ENCODE results near the gene GABRE. TPM values are rescaled to one million over a fixed set of nuclear protein-coding genes. Genes with fewer than 3 reads are reported as not detected.

Gene GABRE
- total RNA-seq, 2 donors from 2014 or later = 4.2 to 16.2 TPM

- no peaks in the 10 kb centered on the region for H3K36me3 ChIP-seq
- H3K27ac ChIP-seq = no peak overlapping the region
- no peak overlapping the region for H3K4me3 ChIP-seq
- H3K9me3 ChIP-seq = no peaks in the 10 kb centered on the region
- H3K4me1 ChIP-seq = no peaks in the 10 kb centered on the region
- no peak for TF ChIP-seq CTCF (IDR thresholded peaks at IDR 0.05)
- no peaks in the 10 kb centered on the region for H3K27me3 ChIP-seq
- no peak for DNase-seq (ENCODE audit: low spot score)
Observed at GRCh38 chrX:151975736-151976275, 1.3 kb upstream of the GABRE start.

DNA sequence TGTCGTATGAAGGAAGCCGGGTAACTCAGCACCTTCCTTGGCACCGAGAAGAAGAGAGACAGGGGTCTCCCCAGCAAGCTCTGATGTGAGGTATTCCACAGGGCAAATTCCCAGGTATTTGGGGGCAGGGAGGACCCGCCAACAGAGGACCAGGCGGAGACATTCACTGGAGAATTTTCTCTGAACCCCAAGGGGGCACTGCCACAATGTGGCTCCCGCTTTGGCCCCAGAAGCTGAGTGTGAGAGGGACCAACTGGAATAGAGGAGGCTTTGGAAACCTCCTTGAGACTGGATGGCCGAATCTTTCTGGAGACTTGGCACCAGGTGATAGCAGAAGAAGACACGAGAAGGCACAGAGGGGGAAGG is 735 bp upstream of the GABRE start:
- DNase-seq (ENCODE audit: low spot score) = no peak
- H3K4me3 ChIP-seq = peak overlapping the region in 1 of 2 donors; percentile 56
- no peaks in the 10 kb centered on the region for H3K27me3 ChIP-seq
- no peaks in the 10 kb centered on the region for H3K4me1 ChIP-seq
- no peaks in the 10 kb centered on the region for H3K9me3 ChIP-seq
- H3K36me3 ChIP-seq = no peaks in the 10 kb centered on the region
- TF ChIP-seq CTCF (IDR thresholded peaks at IDR 0.05) = no peak
- H3K27ac ChIP-seq = no peak overlapping the region

DNA sequence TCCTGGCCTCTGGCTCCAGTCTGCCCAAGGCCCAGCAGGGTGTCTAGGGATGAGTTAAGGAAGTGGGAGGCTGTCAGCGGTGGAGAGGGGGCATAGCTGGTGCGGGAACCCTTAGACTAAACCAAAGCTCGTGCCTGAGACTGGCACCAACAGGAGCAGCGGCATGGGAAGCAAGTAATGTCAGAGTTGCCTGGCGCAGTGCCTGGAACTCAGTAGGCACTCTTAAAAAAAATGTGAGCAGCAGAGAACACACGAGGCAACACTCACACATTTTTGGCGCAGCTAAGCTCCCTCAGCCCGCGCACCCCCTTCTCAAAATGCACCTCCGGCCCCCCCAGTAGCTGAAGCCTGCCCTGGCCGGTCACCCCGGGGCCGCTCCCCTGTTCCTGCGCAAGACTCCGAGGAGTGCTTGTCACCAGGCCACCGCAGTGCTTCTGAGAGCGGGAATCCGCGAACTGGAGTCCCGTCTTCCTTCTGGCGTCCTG is 583 bp downstream of the GABRE start:
- Histone ChIP-seq H3K27me3 (no peaks in the 10 kb centered on the region), H3K36me3 (peaks cover 10% of the 10 kb centered on the region), H3K9me3 (no peaks in the 10 kb centered on the region), H3K27ac (peak overlapping the region; percentile 43 to 74), H3K4me3 (peak overlapping the region; percentile 48 to 56), H3K4me1 (no peaks in the 10 kb centered on the region)
- DNase-seq (ENCODE audit: low spot score) = no peak
- no peak for TF ChIP-seq CTCF (IDR thresholded peaks at IDR 0.05)

- Histone ChIP-seq H3K4me3 (peak overlapping the region; percentile 48 to 56), H3K27me3 (no peaks in the 10 kb centered on the region), H3K4me1 (no peaks in the 10 kb centered on the region), H3K9me3 (no peaks in the 10 kb centered on the region), H3K27ac (peak overlapping the region in 1 of 2 donors; percentile 74), H3K36me3 (peaks cover 10% of the 10 kb centered on the region)
- no peak for DNase-seq (ENCODE audit: low spot score)
- TF ChIP-seq CTCF (IDR thresholded peaks at IDR 0.05) = no peak
Observed at GRCh38 chrX:151973060-151973661, 1.3 kb downstream of the GABRE start.

GRCh38 chrX:151970661-151971060 is 3.8 kb downstream of the GABRE start:
- no peak for TF ChIP-seq CTCF (IDR thresholded peaks at IDR 0.05)
- H3K4me3 ChIP-seq = no peak overlapping the region
- DNase-seq (ENCODE audit: low spot score) = peak; percentile 83
- H3K27me3 ChIP-seq = no peaks in the 10 kb centered on the region
- no peak overlapping the region for H3K27ac ChIP-seq
- no peaks in the 10 kb centered on the region for H3K4me1 ChIP-seq
- H3K9me3 ChIP-seq = no peaks in the 10 kb centered on the region
- H3K36me3 ChIP-seq = peaks cover 10% of the 10 kb centered on the region

DNA sequence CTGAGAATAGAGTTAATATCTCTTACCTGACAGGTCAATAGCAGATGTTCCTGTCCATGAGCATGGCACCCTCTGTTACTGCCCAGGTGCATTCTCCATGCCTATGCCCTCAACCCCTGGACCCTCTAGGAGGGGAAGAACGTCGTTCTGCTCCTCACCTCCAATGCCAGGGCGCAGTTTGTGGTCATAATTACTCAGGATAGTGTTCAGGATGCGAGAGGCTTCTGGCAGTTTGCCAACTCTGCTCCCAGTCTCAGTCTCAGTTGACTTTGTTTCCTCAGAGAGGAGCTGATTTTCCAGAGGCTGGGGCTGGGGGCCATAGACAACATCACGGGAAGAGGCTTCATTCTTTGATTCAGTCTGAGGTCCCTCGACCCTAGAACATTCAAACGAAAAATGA is 4.4 kb downstream of the GABRE start:
- no peak for DNase-seq (ENCODE audit: low spot score)
- H3K4me1 ChIP-seq = no peaks in the 10 kb centered on the region
- no peak overlapping the region for H3K4me3 ChIP-seq
- no peaks in the 10 kb centered on the region for H3K9me3 ChIP-seq
- peaks cover 10% of the 10 kb centered on the region for H3K36me3 ChIP-seq
- H3K27ac ChIP-seq = no peak overlapping the region
- no peaks in the 10 kb centered on the region for H3K27me3 ChIP-seq
- no peak for TF ChIP-seq CTCF (IDR thresholded peaks at IDR 0.05)

All from right atrium auricular region (tissue), 2 donors.